Mesenteric fat pad (tissue), 1 donor: ENCODE data around the gene LHPP. TPM values are rescaled to one million over a fixed set of nuclear protein-coding genes. Genes with fewer than 3 reads are reported as not detected.
"Not testable (repeated sequence)": the region's sequence is repeated elsewhere in the genome, so short reads cannot be mapped to it uniquely, and the experiment has no call there.

ENCODE experiments used
- DNase-seq: peaks from one replicate; pipeline ENCODE4 v3.0.0-alpha.2; 2020; ENCODE audit warnings: low spot score
- total RNA-seq: library from RNA; stranded (reverse); fragmentation: NEBNext Ultra II Directional; extraction: Animal tissue kit (Norgen Biotek cat#: 25700); gene quantifications from one replicate; pipeline ENCODE4 v1.2.1, GENCODE V29; 2021
- donor health status: DM: yes; HTN: yes; CAD: no.

LHPP gene
- total RNA-seq, 1 donor from 2014 or later = 15.9 TPM

- DNase-seq = no peak
These were observed 141.2 kb downstream of the LHPP start for GRCh38 chr10:124602646-124603365.

- DNase-seq = no peak
These were observed 142.0 kb downstream of the LHPP start for GRCh38 chr10:124603376-124604213.

- no peak for DNase-seq
These were observed 142.8 kb downstream of the LHPP start for GRCh38 chr10:124604214-124605000.

- no peak for DNase-seq
These were observed 143.4 kb downstream of the LHPP start for GRCh38 chr10:124605001-124605370.

- no peak for DNase-seq
These were observed 143.8 kb downstream of the LHPP start for GRCh38 chr10:124605481-124605855.

GRCh38 chr10:124605856-124606812 is 144.5 kb downstream of the LHPP start:
- DNase-seq = no peak

GRCh38 chr10:124606822-124607221 is 145.2 kb downstream of the LHPP start:
- DNase-seq = no peak

GRCh38 chr10:124607693-124608092 is 146.1 kb downstream of the LHPP start:
- no peak for DNase-seq

- DNase-seq = no peak
These were observed 146.6 kb downstream of the LHPP start for GRCh38 chr10:124608093-124608721.

GRCh38 chr10:124609698-124610097 is 148.1 kb downstream of the LHPP start:
- DNase-seq = no peak

GRCh38 chr10:124610186-124610585 is 148.6 kb downstream of the LHPP start:
- DNase-seq = not testable (repeated sequence)

GRCh38 chr10:124610851-124611250 is 149.2 kb downstream of the LHPP start:
- not testable (repeated sequence) for DNase-seq

GRCh38 chr10:124611738-124612137 is 150.1 kb downstream of the LHPP start:
- DNase-seq = no peak

GRCh38 chr10:124612611-124613498 is 151.2 kb downstream of the LHPP start:
- DNase-seq = no peak

- DNase-seq = no peak
These were observed 152.5 kb downstream of the LHPP start for GRCh38 chr10:124614003-124614659.

- no peak for DNase-seq
These were observed 153.6 kb downstream of the LHPP start for GRCh38 chr10:124615259-124615658.

GRCh38 chr10:124616040-124616835 is 154.6 kb downstream of the LHPP start:
- DNase-seq = no peak

- no peak for DNase-seq
These were observed 155.2 kb downstream of the LHPP start for GRCh38 chr10:124616836-124617130.
